ENCODE data around the gene SNTN.

Gene SNTN

GRCh38 chr3:63679186-63679585, 26.7 kb downstream of the SNTN start:
- DNase-seq: no peak

- DNase-seq: no peak
Observed at GRCh38 chr3:63684081-63684480, 31.6 kb downstream of the SNTN start.

GRCh38 chr3:63685340-63685739, 32.9 kb downstream of the SNTN start:
- no peak for DNase-seq

GRCh38 chr3:63687278-63688225, 35.1 kb downstream of the SNTN start:
- DNase-seq: peak; percentile 32

GRCh38 chr3:63689285-63689684, 36.8 kb downstream of the SNTN start:
- DNase-seq: no peak

- DNase-seq: no peak
Observed at GRCh38 chr3:63693351-63693750, 40.9 kb downstream of the SNTN start.

- no peak for DNase-seq
Observed at GRCh38 chr3:63705092-63705645, 52.7 kb downstream of the SNTN start.

- no peak for DNase-seq
Observed at GRCh38 chr3:63706321-63707085, 54.0 kb downstream of the SNTN start.

- no peak for DNase-seq
Observed at GRCh38 chr3:63707731-63708130, 55.3 kb downstream of the SNTN start.

- DNase-seq: no peak
Observed at GRCh38 chr3:63709576-63709975, 57.1 kb downstream of the SNTN start.

Measured in DMS53 (cell line).